Gastroesophageal sphincter (tissue), 4 donors: ENCODE measurements around the gene SP140. TPM values are rescaled to one million over a fixed set of nuclear protein-coding genes. Genes with fewer than 3 reads are reported as not detected.

Source experiments
- ATAC-seq: fragments of 150-250 bp; one replicate; pipeline ENCODE4 v1.9.1; 2016; ENCODE audit warnings: mild to moderate bottlenecking, moderate library complexity
- H3K27ac ChIP-seq, 4 donors: fragments of 200-600 bp; sonication (generic) in 3 of 4; 1 replicate in 3 of 4; 2 replicates in 1 of 4; pipeline ENCODE4 v1.5.1; 2016 to 2019
- H3K27me3 ChIP-seq: fragments of 200-600 bp; sonication (generic); one replicate; pipeline ENCODE4 v1.5.1; 2019
- H3K36me3 ChIP-seq, 2 donors: fragments of 200-600 bp; sonication (generic); one replicate each; pipeline ENCODE4 v1.5.1; 2019; ENCODE audit warnings: control low read depth in 1 of 2
- H3K4me1 ChIP-seq, 3 donors: fragments of 200-600 bp; sonication (generic); 1 replicate in 2 of 3; 2 replicates in 1 of 3; pipeline ENCODE4 v1.5.1; 2016 to 2019; ENCODE audit warnings: control low read depth in 2 of 3
- H3K4me3 ChIP-seq, 2 donors: fragments of 200-600 bp; sonication (generic); one replicate each; pipeline ENCODE4 v1.5.1; 2019; ENCODE audit warnings: mild to moderate bottlenecking in 1 of 2, moderate library complexity in 1 of 2
- H3K9me3 ChIP-seq, 3 donors: fragments of 200-600 bp; sonication (generic); one replicate each; pipeline ENCODE4 v1.5.1; 2017 to 2019; ENCODE audit warnings: control low read depth in 2 of 3
- EP300 ChIP-seq: sonication (generic); formaldehyde crosslinking; IDR thresholded peaks from one replicate; pipeline ENCODE4 v1.6.1; 2017; ENCODE audit warnings: antibody characterized with exemption, mild to moderate bottlenecking
- POLR2A ChIP-seq, 2 donors: fragments of 450-650 bp; IDR thresholded peaks; one replicate each; pipeline ENCODE4 v1.6.1; 2017; ENCODE audit warnings: antibody characterized with exemption in 2 of 2, mild to moderate bottlenecking in 2 of 2, moderate library complexity in 1 of 2
- POLR2AphosphoS5 ChIP-seq: sonication (generic); formaldehyde crosslinking; IDR thresholded peaks from one replicate; pipeline ENCODE4 v1.6.1; 2017; ENCODE audit warnings: antibody characterized with exemption
- WGBS, 2 donors: methylation state at CpG; one replicate each; pipeline ENCODE4 v1.1.5; 2018; ENCODE audit warnings: low coverage in 1 of 2; 5-methylcytosine and 5-hydroxymethylcytosine counted together
- total RNA-seq, 4 donors: library from RNA; depleted of rRNA; stranded (reverse); fragments of >200 nt; gene quantifications; one replicate each; pipeline ENCODE4 v1.1.0, GENCODE V29; 2016
- TF ChIP-seq, protein P1 (sequence below), 4 experiments: fragments of 200-600 bp in 2 of 4; fragments of 450-650 bp in 2 of 4; sonication (generic) in 1 of 4; IDR thresholded peaks; one replicate each; pipeline ENCODE4 v1.5.1; 2017 to 2019; ENCODE audit warnings: antibody characterized with exemption in 4 of 4, mild to moderate bottlenecking in 2 of 4, moderate library complexity in 2 of 4

SP140 gene
- total RNA-seq, 4 donors from 2014 or later: 0.92 to 2.3 (median 2.0) TPM; not detected in 1

DNA sequence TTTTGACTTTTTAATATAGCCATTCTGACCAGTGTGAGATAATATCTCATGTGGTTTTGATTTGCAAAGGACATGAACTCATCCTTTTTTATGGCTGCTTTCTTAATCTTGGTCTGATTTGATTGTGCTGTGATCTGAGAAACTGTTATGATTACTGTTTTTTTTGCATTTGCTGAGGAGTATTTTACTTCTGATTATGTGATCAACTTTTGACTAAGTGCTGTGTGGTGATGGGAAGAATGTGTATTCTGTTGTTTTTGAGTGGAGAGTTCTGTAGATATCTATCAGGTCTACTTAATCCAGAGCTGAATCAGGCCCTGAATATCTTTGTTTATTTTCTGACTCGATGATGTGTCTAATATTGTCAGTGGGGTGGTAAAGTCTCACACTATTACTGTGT, 118.2 kb downstream of the SP140 start:
- no peak overlapping the region for H3K4me3 ChIP-seq
- H3K27me3 ChIP-seq: no peaks in the 10 kb centered on the region
- H3K4me1 ChIP-seq: no peaks in the 10 kb centered on the region
- TF ChIP-seq, protein P1, sequence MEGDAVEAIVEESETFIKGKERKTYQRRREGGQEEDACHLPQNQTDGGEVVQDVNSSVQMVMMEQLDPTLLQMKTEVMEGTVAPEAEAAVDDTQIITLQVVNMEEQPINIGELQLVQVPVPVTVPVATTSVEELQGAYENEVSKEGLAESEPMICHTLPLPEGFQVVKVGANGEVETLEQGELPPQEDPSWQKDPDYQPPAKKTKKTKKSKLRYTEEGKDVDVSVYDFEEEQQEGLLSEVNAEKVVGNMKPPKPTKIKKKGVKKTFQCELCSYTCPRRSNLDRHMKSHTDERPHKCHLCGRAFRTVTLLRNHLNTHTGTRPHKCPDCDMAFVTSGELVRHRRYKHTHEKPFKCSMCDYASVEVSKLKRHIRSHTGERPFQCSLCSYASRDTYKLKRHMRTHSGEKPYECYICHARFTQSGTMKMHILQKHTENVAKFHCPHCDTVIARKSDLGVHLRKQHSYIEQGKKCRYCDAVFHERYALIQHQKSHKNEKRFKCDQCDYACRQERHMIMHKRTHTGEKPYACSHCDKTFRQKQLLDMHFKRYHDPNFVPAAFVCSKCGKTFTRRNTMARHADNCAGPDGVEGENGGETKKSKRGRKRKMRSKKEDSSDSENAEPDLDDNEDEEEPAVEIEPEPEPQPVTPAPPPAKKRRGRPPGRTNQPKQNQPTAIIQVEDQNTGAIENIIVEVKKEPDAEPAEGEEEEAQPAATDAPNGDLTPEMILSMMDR (IDR thresholded peaks at IDR 0.05): no peak
- TF ChIP-seq EP300: no peak
- no peak for TF ChIP-seq POLR2A (IDR thresholded peaks at IDR 0.05)
- TF ChIP-seq POLR2AphosphoS5: no peak
- H3K27ac ChIP-seq: no peak overlapping the region
- peaks cover 0 to 19% (median 0%) of the 10 kb centered on the region in 3 donors for H3K9me3 ChIP-seq
- 67 to 86% methylated on average over 1 of the region's 1 CpG for WGBS, 2 donors
- H3K36me3 ChIP-seq: peaks cover 0 to 18% of the 10 kb centered on the region in 2 donors
- ATAC-seq: no peak

DNA sequence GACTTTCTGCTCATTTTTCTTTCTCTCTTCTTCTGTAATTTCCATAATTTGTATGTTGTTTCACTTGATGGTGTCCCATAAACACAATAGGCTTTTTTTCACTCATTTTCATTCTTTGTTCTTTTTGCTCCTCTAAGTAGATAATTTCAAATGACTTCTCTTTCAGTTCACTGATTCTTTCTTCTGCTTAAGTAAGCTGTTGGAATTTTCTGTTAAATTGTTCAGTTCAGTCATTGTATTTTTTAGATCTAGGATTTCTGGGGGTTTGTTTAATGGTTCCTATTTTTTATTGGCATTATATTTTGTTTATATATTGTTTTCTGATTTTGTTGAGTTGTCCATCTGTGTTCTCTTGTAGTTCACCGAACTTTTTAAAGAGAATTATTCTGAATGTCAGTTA, 120.9 kb downstream of the SP140 start:
- no peaks in the 10 kb centered on the region for H3K4me1 ChIP-seq
- H3K27me3 ChIP-seq: no peaks in the 10 kb centered on the region
- no peak overlapping the region for H3K4me3 ChIP-seq
- H3K27ac ChIP-seq: no peak overlapping the region
- peaks cover 0 to 18% of the 10 kb centered on the region in 2 donors for H3K36me3 ChIP-seq
- peaks cover 0 to 19% (median 0%) of the 10 kb centered on the region in 3 donors for H3K9me3 ChIP-seq
- no peak for TF ChIP-seq POLR2A (IDR thresholded peaks at IDR 0.05)
- TF ChIP-seq, protein P1 (IDR thresholded peaks at IDR 0.05): no peak
- no peak for ATAC-seq
- WGBS, 2 donors: 100% methylated on average over 1 of the region's 1 CpG

DNA sequence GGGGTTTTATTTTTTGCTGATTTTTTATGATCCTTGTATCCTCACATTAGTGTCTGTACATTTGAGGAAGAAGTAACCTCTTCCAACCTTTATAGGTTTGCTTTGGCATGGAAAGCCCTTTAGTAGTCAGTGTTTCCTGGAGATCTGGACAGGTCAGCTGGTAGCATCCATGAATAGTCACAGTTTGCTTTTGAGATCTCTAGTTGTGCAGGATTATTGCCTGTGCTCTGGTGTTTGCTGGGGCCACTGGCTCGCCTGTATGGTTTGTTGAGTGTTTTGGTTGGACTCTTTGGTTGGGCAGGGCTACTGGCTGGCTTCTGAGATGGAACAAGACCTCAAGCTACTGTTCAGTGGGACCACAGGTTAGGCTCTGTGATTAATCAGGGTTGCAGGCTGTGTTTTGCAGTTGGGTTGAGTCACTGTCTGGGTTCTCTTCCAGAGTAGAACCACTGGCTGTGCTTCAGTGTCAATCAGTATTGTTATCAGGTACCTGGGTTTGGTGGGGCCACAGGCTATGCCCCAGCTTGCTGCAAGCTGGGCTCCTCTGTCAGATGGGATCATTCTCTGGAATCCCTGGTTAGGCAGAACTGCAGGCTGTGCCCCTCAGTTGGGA, 121.5 kb downstream of the SP140 start:
- ATAC-seq: no peak
- H3K27me3 ChIP-seq: no peaks in the 10 kb centered on the region
- TF ChIP-seq EP300 (no peak), POLR2A (IDR thresholded peaks at IDR 0.05) (no peak), POLR2AphosphoS5 (no peak)
- TF ChIP-seq, protein P1 (IDR thresholded peaks at IDR 0.05): no peak
- no peaks in the 10 kb centered on the region for H3K4me1 ChIP-seq
- peaks cover 0 to 19% (median 0%) of the 10 kb centered on the region in 3 donors for H3K9me3 ChIP-seq
- no peak overlapping the region for H3K4me3 ChIP-seq
- 100% methylated on average over 1 of the region's 1 CpG; no CpG with 5 or more reads in 1 of the 2 donors for WGBS, 2 donors
- H3K27ac ChIP-seq: no peak overlapping the region
- peaks cover 0 to 14% of the 10 kb centered on the region in 2 donors for H3K36me3 ChIP-seq

DNA sequence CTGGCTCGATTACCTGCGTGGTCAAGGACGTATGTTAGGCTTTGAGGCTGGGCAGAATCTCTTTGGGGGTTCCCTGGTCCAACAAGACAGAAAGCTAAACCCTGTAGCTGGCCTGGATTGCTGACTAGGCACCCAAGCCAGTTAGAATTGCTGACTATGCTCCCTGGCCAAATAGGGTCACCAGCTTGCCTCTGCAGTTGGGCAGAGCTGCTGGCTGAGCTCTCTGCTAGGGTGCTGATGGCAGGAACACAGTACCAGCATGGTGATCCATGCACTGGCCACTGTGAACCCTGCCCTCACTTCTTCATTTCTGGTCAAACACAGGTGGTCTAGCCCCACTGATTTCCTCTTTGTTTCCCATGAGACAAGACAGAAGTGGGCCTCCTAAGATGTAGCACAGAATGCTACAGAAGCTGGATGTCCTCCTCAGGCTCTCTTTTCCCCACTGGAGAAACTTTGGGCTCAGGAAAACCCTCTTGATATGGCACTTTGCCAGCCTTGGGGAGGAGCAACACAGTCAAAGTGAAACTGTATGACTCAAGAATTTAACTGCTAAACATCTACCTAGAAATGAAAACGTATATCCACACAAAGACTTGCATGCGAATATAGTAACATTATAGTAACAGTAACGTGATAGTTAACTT, 122.2 kb downstream of the SP140 start:
- Histone ChIP-seq H3K27ac (no peak overlapping the region), H3K4me1 (no peaks in the 10 kb centered on the region), H3K4me3 (no peak overlapping the region), H3K9me3 (peaks cover 0 to 19% (median 0%) of the 10 kb centered on the region in 3 donors), H3K36me3 (peaks cover 0 to 9% of the 10 kb centered on the region in 2 donors), H3K27me3 (no peaks in the 10 kb centered on the region)
- 76 to 83% methylated on average over 3 of the region's 6 CpGs for WGBS, 2 donors
- TF ChIP-seq, protein P1 (IDR thresholded peaks at IDR 0.05): no peak
- TF ChIP-seq POLR2A (IDR thresholded peaks at IDR 0.05): no peak
- no peak for TF ChIP-seq POLR2AphosphoS5
- no peak for TF ChIP-seq EP300
- no peak for ATAC-seq

DNA sequence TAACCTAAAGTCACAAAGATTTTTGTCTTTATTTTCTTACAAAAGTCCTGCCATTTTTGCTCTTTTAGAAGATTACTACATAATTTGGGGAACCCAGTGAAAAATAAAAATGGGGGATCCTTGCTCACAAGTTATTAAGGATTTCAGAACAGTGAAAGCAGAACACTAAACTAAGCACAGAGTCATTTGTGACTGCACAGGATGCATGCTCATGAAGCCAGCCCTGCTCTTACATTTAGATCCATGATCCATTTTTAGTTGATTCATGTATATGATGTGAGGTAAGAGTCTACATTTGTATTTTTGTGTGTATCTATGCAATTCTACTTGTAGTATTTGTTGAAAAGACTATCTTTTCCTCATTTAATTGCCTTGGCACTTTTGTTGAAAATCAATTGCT, 123.3 kb downstream of the SP140 start:
- H3K9me3 ChIP-seq: peaks cover 0 to 19% (median 0%) of the 10 kb centered on the region in 3 donors
- no peak for ATAC-seq

More for the DNA sequence above, 123.3 kb downstream of the SP140 start:
- Histone ChIP-seq H3K4me3 (no peak overlapping the region), H3K27me3 (no peaks in the 10 kb centered on the region), H3K27ac (no peak overlapping the region), H3K4me1 (no peaks in the 10 kb centered on the region), H3K36me3 (peaks cover 0 to 4% of the 10 kb centered on the region in 2 donors)
- TF ChIP-seq EP300 (no peak), POLR2AphosphoS5 (no peak), POLR2A (IDR thresholded peaks at IDR 0.05) (no peak)
- TF ChIP-seq, protein P1 (IDR thresholded peaks at IDR 0.05): no peak
